HG02840 (cell line): Measurements from ENCODE around the gene OBSL1.

Experiments used
- ATAC-seq: cut with Tn5 transposase; IDR thresholded peaks from one replicate; pipeline ENCODE4 v1.9.1; 2021; ENCODE audit warnings: mild to moderate bottlenecking, moderate library complexity, moderate number of reproducible peaks; ENCODE audit not compliant: unreplicated experiment, low FRiP score

Gene OBSL1

GRCh38 chr2:219516888-219517287 lies 54.5 kb downstream of the OBSL1 start:
- no peak for ATAC-seq

- ATAC-seq = no peak
These were observed 55.3 kb downstream of the OBSL1 start for GRCh38 chr2:219515874-219516629.

- no peak for ATAC-seq
These were observed 56.5 kb downstream of the OBSL1 start for GRCh38 chr2:219514836-219515235.

- ATAC-seq = no peak
These were observed 57.1 kb downstream of the OBSL1 start, which contains the start of gene ASIC4 for GRCh38 chr2:219514196-219514761. TSS of gene ASIC4 (plus strand) at chr2:219514482. CDS start at chr2:219514725, 243 bp downstream.

GRCh38 chr2:219513787-219514186 lies 57.6 kb downstream of the OBSL1 start:
- ATAC-seq = no peak

- no peak for ATAC-seq
These were observed 58.7 kb downstream of the OBSL1 start for GRCh38 chr2:219512524-219513216.

GRCh38 chr2:219511547-219512325 lies 59.6 kb downstream of the OBSL1 start:
- ATAC-seq = no peak

GRCh38 chr2:219510512-219511135 lies 60.7 kb downstream of the OBSL1 start:
- ATAC-seq = no peak

- no peak for ATAC-seq
These were observed 61.4 kb downstream of the OBSL1 start for GRCh38 chr2:219509780-219510511.

GRCh38 chr2:219508971-219509779 lies 62.2 kb downstream of the OBSL1 start:
- ATAC-seq = no peak

- ATAC-seq = no peak
These were observed 63.0 kb downstream of the OBSL1 start for GRCh38 chr2:219508444-219508734.

GRCh38 chr2:219507581-219508443 lies 63.5 kb downstream of the OBSL1 start:
- ATAC-seq = no peak

GRCh38 chr2:219506802-219507526 lies 64.4 kb downstream of the OBSL1 start:
- ATAC-seq = no peak

GRCh38 chr2:219506153-219506801 lies 65.1 kb downstream of the OBSL1 start:
- ATAC-seq = no peak

GRCh38 chr2:219505585-219505984 lies 65.8 kb downstream of the OBSL1 start:
- no peak for ATAC-seq

- ATAC-seq = no peak
These were observed 68.7 kb downstream of the OBSL1 start for GRCh38 chr2:219502618-219503017.

GRCh38 chr2:219501849-219502248 lies 69.5 kb downstream of the OBSL1 start:
- ATAC-seq = no peak
